ENCODE data around the gene ZYX. TPM values are rescaled to one million over a fixed set of nuclear protein-coding genes. Genes with fewer than 3 reads are reported as not detected.

Gene ZYX
- total RNA-seq, 1 experiment from 2014 or later = 237 TPM

DNA sequence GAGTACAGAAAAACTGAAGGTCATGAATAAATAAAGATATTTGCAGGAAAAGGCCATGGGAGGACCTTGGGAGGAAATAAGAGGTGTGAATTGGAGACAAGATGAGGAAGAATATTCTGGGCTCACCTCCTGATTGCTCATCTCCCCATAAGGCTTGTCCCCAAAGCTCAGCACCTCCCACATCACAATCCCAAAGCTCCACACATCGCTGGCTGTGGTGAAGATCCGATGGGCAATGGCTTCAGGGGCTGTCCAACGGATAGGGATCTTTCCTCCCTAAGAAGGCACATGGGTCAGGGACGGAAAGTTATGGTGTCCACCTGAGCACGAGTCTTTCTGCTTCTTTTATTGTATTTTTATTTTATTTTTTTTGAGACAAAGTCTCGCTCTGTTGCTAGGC, 12.9 kb downstream of the ZYX start:
- H3K56ac ChIP-seq (ENCODE audit: insufficient read length, low read depth, low read length) = no peak overlapping the region
- no peak overlapping the region for H3T11ph ChIP-seq (ENCODE audit: low read length)
- peaks cover 0 to 5% of the 10 kb centered on the region in 2 experiments; a peak in 3 of 4 replicates for H3K4me1 Mint-ChIP-seq
- H3K23ac ChIP-seq (ENCODE audit: insufficient read length, low read depth, low read length) = no peak overlapping the region
- H4K20me1 ChIP-seq (ENCODE audit: control insufficient read depth, insufficient read depth, insufficient read length) = no peaks in the 10 kb centered on the region
- H3K9ac ChIP-seq (ENCODE audit: extremely low read depth, insufficient read length, low read length) = no peak overlapping the region
- no peak overlapping the region for H2AFZ ChIP-seq (ENCODE audit: low read length)
- H3K79me1 ChIP-seq (ENCODE audit: insufficient read depth, low read depth, low read length, poor library complexity, severe bottlenecking) = no peaks in the 10 kb centered on the region
- H2BK5ac ChIP-seq (ENCODE audit: insufficient read length, low read length) = no peak overlapping the region
- no peak overlapping the region for H2AK5ac ChIP-seq (ENCODE audit: insufficient read length, low read length)
- H3K4me1 ChIP-seq (ENCODE audit: insufficient read depth, low read length) = no peaks in the 10 kb centered on the region
- no peak overlapping the region for H3K4ac ChIP-seq (ENCODE audit: low read depth, low read length)
- peaks cover 67 to 96% (median 94%) of the 10 kb centered on the region in 3 experiments for H3K36me3 Mint-ChIP-seq (ENCODE audit: insufficient read depth in 1 of 3, low read depth in 3 of 3)
- no CpG with 5 or more reads among the region's 6 CpGs for WGBS (ENCODE audit: extremely low coverage, insufficient read length, low lambda C conversion rate)
- no peak overlapping the region for H2BK120ac ChIP-seq (ENCODE audit: low read depth, low read length, poor library complexity, severe bottlenecking)
- no peak overlapping the region for H4K91ac ChIP-seq (ENCODE audit: insufficient read length, low read depth, low read length)
- H4K5ac ChIP-seq (ENCODE audit: insufficient read length, low read depth, low read length) = no peak overlapping the region
- H3K14ac ChIP-seq (ENCODE audit: insufficient read depth, low read length) = no peak overlapping the region
- no peak overlapping the region for H3K27ac ChIP-seq (ENCODE audit: insufficient read length, low read depth, low read length)
- H3K79me2 ChIP-seq (ENCODE audit: insufficient read depth, low read length) = no peaks in the 10 kb centered on the region
- H3K9me3 Mint-ChIP-seq = no peaks in the 10 kb centered on the region
- H4K8ac ChIP-seq (replicated peaks; ENCODE audit: insufficient read length, low read depth, low read length) = no peak overlapping the region
- peaks cover 2% of the 10 kb centered on the region for H3K27me3 Mint-ChIP-seq (ENCODE audit: low read depth)
- no peak overlapping the region for H2BK20ac ChIP-seq (ENCODE audit: low read depth, low read length, poor library complexity, severe bottlenecking)
- H3K18ac ChIP-seq (ENCODE audit: insufficient read length, low read depth, low read length) = no peak overlapping the region
- H3K9me3 ChIP-seq (ENCODE audit: control insufficient read depth, low read depth, low read length) = no peaks in the 10 kb centered on the region
- H3K27ac Mint-ChIP-seq = 0 out of 7 replicates have a peak overlapping the region, but pooled peaks of 1 of the 3 experiments have one; percentile 52
- no peak overlapping the region for H2BK12ac ChIP-seq (ENCODE audit: insufficient read length, low read depth, low read length)
- no peaks in the 10 kb centered on the region for H3K23me2 ChIP-seq (ENCODE audit: insufficient read length, low read depth, low read length, poor library complexity, severe bottlenecking)
- TF ChIP-seq CTCF (conservative IDR thresholded peaks at IDR 0.05) = no peak
- no peaks in the 10 kb centered on the region for H3K27me3 ChIP-seq (ENCODE audit: insufficient read depth, low read length)
- H3K4me3 Mint-ChIP-seq = no peak overlapping the region
- no peak for DNase-seq
- no peak overlapping the region for H2BK15ac ChIP-seq (ENCODE audit: low read depth, low read length)
- H3K4me2 ChIP-seq (ENCODE audit: insufficient read depth, insufficient read length, low read length) = no peak overlapping the region
